T-helper 1 cell treated with Interleukin-12 subunit alpha and Interleukin-12 subunit beta and Interleukin-4 antibody, amounts not matched to agents 30 ng/mL and 1 ng/mL, for 36 hours (primary cell): ENCODE measurements around the gene TMEM132A. TPM values are rescaled to one million over a fixed set of nuclear protein-coding genes. Genes with fewer than 3 reads are reported as not detected.

Source experiments
- intact Hi-C: fragments of 100-400 bp; cut with micrococcal nuclease; formaldehyde crosslinking; loops from one replicate; pipeline ENCODE4 v1.15.1; 2024
- total RNA-seq: library from RNA; stranded (reverse); gene quantifications from 2 replicates; pipeline ENCODE4 v1.2.3, GENCODE V29; 2022

Gene TMEM132A
- total RNA-seq, 1 donor from 2014 or later: 1.0 TPM

DNA sequence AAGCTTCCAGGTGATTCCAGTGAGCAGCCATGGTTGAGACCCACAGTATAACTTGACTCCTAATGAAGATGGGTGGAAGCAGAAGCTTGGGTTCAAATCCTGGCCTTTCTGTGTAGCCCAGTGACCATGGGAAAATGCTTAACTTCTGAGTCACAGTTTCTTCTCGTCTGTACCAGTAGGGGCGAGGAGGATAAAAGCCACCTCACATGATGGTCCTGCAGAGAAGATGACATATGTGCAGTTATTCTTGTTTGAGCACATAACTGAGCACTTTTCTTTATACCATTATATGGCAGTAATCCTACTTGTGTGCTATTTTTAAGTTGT, 5.4 kb upstream of the TMEM132A start:
- intact Hi-C loops: loop anchor here (5.0 to 10.0 kb wide), 3 partner anchors 1048 to 1774 kb away; partner anchors contain the start of genes FAM111A, FTH1 and OSBP

GRCh38 chr11:60919320-60919719, 4.9 kb upstream of the TMEM132A start:
- intact Hi-C loops: loop anchor here (5.0 to 10.0 kb wide), 3 partner anchors 1048 to 1775 kb away; partner anchors contain the start of genes FAM111A, FTH1 and OSBP

DNA sequence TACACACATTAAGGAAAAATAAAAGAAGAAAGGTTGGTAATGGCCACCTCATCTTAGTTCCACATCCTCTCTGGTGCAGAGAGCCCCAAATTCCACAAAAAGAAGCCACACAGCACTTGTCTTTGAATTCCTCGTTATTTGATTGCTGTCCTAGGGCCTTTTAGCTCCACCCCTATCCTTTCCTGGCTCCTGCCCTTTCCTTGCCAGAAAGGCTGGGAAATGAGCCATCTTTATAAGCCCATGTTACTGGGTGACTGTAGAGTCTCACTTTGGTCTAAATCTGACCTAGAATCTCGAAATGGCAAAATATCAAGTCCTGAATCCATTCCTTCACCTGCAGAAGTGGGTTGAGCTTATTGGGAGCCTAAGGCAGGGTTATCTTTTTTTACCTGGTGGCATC, 4.3 kb upstream of the TMEM132A start:
- intact Hi-C loops: loop anchor here (5.0 to 10.0 kb wide), 3 partner anchors 1047 to 1775 kb away; partner anchors contain the start of genes FAM111A, FTH1 and OSBP

DNA sequence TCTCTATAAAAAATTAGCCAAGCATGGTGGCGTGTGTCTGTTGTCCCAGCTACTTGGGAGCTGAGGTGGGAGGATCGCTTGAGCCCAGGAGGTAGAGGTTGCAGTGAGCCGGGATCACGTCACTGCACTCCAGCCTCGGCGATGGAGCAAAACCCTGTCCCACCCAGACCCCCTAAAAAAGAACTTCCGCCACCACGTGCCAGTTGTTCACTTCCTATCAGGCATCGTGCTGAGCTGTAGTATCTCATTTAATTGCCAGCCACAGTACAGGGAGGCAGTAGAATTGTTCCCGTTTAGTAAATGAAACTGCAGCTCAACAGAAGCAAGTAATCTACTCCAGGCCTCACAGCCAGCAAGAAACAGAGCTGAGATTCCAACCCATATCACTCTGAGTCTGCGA, 3.0 kb upstream of the TMEM132A start:
- intact Hi-C loops: no loop called here

DNA sequence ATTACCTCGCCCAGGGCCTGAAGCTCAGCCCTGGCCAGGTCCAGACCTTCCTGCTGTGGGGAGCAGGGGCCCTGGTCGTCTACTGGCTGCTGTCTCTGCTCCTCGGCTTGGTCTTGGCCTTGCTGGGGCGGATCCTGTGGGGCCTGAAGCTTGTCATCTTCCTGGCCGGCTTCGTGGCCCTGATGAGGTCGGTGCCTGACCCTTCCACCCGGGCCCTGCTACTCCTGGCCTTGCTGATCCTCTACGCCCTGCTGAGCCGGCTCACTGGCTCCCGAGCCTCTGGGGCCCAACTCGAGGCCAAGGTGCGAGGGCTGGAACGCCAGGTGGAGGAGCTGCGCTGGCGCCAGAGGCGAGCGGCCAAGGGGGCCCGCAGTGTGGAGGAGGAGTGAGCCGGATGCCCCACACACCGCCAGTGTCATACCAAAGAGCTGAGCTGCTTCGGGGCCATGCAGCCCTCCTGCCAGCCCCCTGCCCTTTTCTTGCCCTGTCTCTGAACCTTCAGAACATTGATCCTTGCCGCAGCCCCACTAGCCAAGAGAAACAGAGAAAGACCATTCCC, 2.4 kb upstream of the TMEM132A start:
- intact Hi-C loops: no loop called here

DNA sequence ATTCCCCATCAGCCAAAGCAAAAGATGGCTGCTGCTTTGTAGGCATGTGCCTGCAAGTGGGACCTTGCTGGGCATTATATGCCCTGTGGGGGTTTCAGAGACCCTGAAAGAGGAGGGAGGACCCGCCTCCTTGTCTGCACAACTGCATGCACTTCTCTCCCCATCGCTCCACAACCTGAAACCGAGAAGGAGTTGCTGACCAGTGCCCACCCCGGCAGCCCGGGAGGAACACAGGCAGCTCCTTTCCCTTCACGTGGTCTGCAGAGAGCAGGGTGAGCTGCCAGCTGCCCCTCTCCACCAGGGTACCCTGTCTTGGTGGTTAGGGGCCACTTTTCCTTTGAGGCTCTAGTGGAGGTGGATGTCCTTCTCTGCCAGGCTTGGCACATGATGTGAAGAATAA, 1.4 kb upstream of the TMEM132A start:
- intact Hi-C loops: no loop called here

GRCh38 chr11:60923326-60923725, 934 bp upstream of the TMEM132A start:
- intact Hi-C loops: no loop called here

DNA sequence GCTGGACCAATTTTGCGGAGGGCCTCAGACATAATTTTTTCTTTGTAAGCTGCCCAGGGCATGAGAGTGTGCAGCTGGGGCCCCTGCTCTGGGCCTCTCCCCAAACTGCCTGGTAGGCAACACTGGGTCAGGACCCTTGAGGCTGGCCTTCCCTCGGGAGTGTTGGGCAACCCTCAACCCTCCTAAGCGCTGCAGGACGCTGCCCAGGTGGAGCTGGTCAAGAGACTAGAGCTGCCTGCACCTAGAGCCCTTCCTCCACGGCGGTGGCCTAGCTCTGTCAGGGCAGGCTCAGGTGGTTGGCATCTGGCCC, 505 bp upstream of the TMEM132A start:
- intact Hi-C loops: loop anchor here (1.0 kb wide), 1 partner anchor 8 kb away; no protein-coding TSS in a partner anchor

DNA sequence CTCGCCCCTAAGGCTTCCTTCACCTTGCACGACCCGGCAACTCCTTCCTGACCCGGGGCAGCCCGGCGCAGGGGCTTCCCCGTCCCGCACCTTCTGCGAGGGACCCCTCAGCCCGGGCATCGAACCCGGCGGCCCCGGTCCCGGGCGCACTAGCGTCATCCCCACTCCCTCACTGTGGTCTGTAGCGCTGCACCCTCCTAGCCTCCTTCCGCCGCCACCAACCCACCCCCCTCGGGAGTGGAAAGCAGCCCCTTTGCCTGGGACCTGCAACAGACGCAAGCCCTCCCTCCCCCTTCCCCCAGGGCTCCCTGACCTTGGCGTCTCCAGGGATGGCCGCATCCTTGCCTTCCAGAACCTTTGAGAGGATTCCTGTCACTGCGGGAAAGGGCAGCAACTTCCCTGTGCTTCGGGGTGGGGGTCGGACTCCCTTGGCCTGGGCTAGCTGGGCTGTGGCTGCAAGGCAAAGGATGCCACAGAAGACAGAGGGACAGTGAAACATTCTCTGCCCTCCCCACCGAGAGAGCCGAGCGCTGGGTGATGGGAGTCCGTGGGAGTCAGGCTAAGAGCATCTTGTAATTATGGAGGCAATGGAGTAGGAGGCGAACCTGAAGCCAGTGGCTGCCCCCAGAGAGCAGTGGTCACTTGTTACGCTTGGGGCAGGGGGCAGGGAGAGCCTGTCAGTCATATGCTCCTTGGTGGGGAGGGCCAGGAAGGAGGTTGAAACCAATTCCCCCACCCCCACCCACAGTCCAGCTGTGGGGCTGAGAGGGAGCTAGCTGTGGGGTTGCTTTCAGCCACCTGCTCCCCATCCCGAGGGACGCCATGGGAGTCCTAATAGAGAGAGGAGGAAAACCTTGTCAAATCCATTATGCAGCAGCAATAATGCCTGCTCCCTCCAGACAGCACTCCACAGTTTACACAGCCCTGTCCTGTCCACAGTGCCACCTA, 920 bp downstream of the TMEM132A start:
- intact Hi-C loops: loop anchor here (1.0 kb wide), 1 partner anchor 10 kb away; no protein-coding TSS in a partner anchor

DNA sequence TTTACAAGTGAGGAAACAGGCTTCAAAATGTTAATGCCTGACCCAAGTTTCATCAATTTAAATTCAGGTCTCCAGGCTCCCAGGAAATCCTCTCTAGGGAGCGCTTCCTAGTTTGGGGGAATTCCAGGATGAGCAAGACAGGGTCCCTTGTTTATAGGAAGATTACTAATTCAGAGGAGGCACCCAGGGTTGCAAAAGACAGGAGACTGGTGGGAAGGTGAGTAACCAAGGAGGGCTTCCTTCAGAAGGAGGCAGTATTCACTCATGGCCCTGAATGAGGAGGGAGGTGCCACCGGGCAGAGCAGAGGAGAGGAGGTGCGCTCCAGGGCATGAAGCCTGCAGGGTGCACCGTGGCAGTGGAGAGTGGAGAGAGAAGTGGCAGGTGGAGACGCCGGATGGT, 1.6 kb downstream of the TMEM132A start:
- intact Hi-C loops: no loop called here

- intact Hi-C loops: no loop called here
Measured at GRCh38 chr11:60926500-60926899, 2.2 kb downstream of the TMEM132A start.

- intact Hi-C loops: no loop called here
Measured at GRCh38 chr11:60927061-60927592, 2.9 kb downstream of the TMEM132A start.

GRCh38 chr11:60927600-60927999, 3.3 kb downstream of the TMEM132A start:
- intact Hi-C loops: no loop called here

DNA sequence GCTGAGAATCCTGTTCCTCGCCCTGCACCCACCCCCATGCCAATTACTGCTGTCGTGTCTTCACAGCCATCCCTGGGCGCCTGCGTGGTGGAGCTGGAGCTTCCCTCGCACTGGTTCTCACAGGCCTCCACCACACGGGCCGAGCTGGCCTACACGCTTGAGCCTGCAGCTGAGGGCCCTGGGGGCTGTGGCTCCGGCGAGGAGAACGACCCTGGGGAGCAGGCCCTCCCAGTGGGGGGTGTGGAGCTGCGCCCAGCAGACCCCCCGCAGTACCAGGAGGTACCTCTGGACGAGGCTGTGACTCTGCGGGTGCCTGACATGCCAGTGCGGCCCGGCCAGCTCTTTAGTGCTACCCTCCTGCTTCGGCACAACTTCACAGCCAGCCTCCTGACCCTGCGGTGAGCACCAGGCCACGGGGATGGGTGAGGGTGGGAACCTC, 4.3 kb downstream of the TMEM132A start:
- intact Hi-C loops: no loop called here

DNA sequence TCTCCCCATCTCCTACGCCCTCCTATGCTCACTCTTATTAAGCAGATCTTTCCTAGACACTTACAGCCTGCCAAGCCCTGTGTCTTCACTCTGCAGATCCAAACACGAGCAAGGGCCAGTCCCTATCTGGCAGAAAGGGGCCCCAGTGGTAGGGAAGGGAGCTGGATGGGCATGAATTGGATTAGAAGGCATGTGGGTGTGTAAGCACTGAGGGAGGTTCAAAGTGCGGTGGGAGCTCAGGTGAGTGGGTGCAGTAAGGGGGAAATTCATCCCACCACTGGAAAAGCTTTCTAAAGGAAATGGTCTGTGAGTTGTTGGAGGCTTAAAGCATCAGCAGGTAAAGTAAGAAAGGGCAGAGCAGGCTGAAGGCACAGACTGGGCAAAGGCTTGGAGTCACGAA, 5.5 kb downstream of the TMEM132A start:
- intact Hi-C loops: no loop called here

- intact Hi-C loops: no loop called here
Measured at GRCh38 chr11:60930394-60930793, 6.1 kb downstream of the TMEM132A start.

DNA sequence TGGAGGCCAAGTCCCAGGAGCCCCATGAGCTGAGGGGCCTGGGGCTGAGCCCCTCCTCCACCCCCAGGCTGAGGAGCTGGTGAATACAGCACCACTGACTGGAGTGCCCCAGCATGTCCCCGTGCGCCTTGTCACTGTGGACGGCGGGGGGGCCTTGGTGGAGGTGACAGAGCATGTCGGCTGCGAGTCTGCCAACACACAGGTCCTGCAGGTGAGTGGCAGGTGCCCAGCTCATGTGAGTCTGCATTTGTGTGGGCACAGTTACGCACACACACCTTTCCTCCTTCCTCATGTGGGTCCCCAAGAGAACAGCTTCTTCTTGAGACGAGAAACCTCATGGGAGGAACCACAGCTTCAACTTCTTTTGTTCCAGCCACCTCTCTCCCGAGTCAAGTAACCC, 7.7 kb downstream of the TMEM132A start:
- intact Hi-C loops: no loop called here

DNA sequence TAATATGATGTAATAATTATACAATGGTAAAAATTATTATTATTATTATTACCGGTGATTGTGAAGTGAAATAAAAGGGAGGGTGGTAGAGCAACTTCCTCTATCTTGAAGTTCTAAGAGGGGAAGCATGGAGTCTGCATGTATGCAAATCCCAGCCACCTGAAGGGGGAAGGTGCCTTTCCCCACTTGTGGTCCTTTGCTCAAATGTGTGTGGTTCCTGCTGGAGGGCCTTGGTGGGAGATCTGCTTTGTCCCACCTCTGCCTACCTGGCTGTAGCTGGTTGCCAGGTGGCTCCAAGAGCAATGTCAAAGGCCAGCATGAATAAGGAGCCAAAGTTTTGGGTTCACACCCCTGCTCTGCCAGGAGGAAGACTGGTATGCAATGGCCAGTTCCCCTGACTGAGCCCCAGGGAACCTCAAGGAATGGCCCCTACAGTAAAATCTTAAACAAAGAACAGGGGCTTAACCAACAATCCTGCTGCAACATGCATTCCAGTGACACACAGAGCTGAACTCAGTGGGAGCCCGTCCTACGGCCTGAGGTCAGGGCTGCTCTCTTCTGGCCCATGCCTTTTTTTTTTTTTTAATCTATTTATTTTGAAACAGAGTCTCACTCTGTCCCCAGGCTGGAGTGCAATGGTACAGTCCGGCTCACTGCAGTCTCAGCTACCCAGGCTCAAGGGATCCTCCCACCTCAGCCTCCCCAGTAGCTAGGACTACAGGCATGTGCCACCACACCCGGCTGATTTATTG, 8.5 kb downstream of the TMEM132A start:
- intact Hi-C loops: no loop called here

GRCh38 chr11:60933416-60934123, 9.3 kb downstream of the TMEM132A start:
- intact Hi-C loops: no loop called here

DNA sequence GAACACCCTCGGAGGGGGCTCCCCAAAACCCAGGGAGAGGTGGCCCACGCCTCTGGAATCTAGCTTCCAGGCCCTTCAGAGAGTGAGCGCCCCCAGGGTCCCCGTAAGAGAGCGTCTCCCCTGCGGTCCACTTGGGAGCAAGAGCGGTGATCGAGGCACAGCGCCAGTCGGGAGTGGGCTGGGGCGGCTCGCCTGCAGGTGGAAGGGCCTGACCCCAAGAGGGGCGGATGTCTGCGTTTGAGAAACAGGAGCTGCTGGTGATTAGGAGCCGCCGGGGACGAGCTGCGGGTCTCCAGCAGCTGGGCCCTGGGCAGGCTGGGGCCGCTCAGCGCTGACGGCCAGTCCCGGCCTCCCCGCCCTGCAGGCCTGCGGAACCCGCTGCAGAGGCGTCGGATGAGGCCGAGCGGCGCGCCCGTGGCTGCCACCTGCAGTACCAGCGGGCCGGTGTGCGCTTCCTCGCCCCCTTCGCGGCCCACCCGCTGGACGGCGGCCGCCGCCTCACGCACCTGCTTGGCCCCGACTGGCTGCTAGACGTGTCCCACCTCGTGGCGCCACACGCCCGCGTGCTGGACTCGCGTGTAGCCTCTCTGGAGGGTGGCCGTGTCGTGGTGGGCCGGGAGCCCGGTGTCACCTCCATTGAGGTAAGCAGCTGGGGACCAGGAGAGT, 10.0 kb downstream of the TMEM132A start:
- intact Hi-C loops: no loop called here
